Retina (tissue), 1 donor: Measurements from ENCODE around the gene ANKRD49.
A peak's percentile ranks its signal among the peaks of the same experiment; 100 is the strongest.
"Not testable (repeated sequence)": the region's sequence is repeated elsewhere in the genome, so short reads cannot be mapped to it uniquely, and the experiment has no call there.

Experiments used
- DNase-seq: peaks from one replicate; pipeline ENCODE4 v3.0.0-alpha.2; 2016

The ANKRD49 gene

GRCh38 chr11:94493281-94494125, at the start of gene ANKRD49, which contains the start of gene MRE11:
ANKRD49 (plus strand) TSS chr11:94493984; CDS start chr11:94496694, 2,710 bp downstream.
MRE11 (minus strand) TSS chr11:94493844; CDS start chr11:94492801, 1,043 bp downstream.
- DNase-seq: peak; percentile 97

- DNase-seq: no peak
Observed at GRCh38 chr11:94445641-94446040, 48.1 kb upstream of the ANKRD49 start.

- no peak for DNase-seq
Observed at GRCh38 chr11:94447149-94447548, 46.6 kb upstream of the ANKRD49 start.

- DNase-seq: no peak
Observed at GRCh38 chr11:94449029-94449428, 44.8 kb upstream of the ANKRD49 start.

GRCh38 chr11:94449437-94449836, 44.3 kb upstream of the ANKRD49 start:
- no peak for DNase-seq

- no peak for DNase-seq
Observed at GRCh38 chr11:94450048-94450447, 43.7 kb upstream of the ANKRD49 start.

GRCh38 chr11:94452988-94453387, 40.8 kb upstream of the ANKRD49 start:
- no peak for DNase-seq

GRCh38 chr11:94454301-94454700, 39.5 kb upstream of the ANKRD49 start:
- DNase-seq: no peak

- no peak for DNase-seq
Observed at GRCh38 chr11:94455861-94456260, 37.9 kb upstream of the ANKRD49 start.

GRCh38 chr11:94457118-94458029, 36.4 kb upstream of the ANKRD49 start:
- no peak for DNase-seq

GRCh38 chr11:94459576-94459975, 34.2 kb upstream of the ANKRD49 start:
- DNase-seq: no peak

- DNase-seq: no peak
Observed at GRCh38 chr11:94469416-94469815, 24.4 kb upstream of the ANKRD49 start.

- DNase-seq: no peak
Observed at GRCh38 chr11:94472916-94473799, 20.6 kb upstream of the ANKRD49 start.

GRCh38 chr11:94477624-94478023, 16.2 kb upstream of the ANKRD49 start:
- DNase-seq: no peak

GRCh38 chr11:94481342-94481741, 12.4 kb upstream of the ANKRD49 start:
- no peak for DNase-seq

- no peak for DNase-seq
Observed at GRCh38 chr11:94486068-94486467, 7.7 kb upstream of the ANKRD49 start.

GRCh38 chr11:94494126-94494680, 419 bp downstream of the ANKRD49 start:
- no peak for DNase-seq

GRCh38 chr11:94500181-94500580, 6.4 kb downstream of the ANKRD49 start:
- no peak for DNase-seq

- no peak for DNase-seq
Observed at GRCh38 chr11:94501522-94501921, 7.7 kb downstream of the ANKRD49 start.

GRCh38 chr11:94504689-94505293, 11.0 kb downstream of the ANKRD49 start:
- DNase-seq: peak; percentile 24

GRCh38 chr11:94506513-94506912, 12.7 kb downstream of the ANKRD49 start:
- not testable (repeated sequence) for DNase-seq

- DNase-seq: no peak
Observed at GRCh38 chr11:94507485-94507884, 13.7 kb downstream of the ANKRD49 start.
